IMR-90 (cell line): ENCODE results near the gene AGBL1. TPM values are rescaled to one million over a fixed set of nuclear protein-coding genes. Genes with fewer than 3 reads are reported as not detected.

Experiments
- ATAC-seq: fragments of 200-7000 bp; cut with Tn5 transposase; 2 replicates; pipeline ENCODE4 v1.9.1; 2020; ENCODE audit warnings: low read depth, mild to moderate bottlenecking, moderate library complexity
- BruUV-seq: library from RNA; stranded (reverse); fragments of 400-500 nt; replicated peaks from 2 replicates; lab custom pipeline; 2021; lab: Mats Ljungman, UMichigan
- CTCF ChIA-PET: fragments of 300-600 bp; formaldehyde crosslinking; extraction: SDS; loops from one replicate; lab custom pipeline; 2021; ENCODE audit warnings: antibody characterized with exemption; lab: Yijun Ruan, JAX
- POLR2A ChIA-PET: fragments of 300-600 bp; sonication (Branson Sonifier 250); formaldehyde crosslinking; loops from one replicate; lab custom pipeline; 2022; ENCODE audit warnings: antibody characterized with exemption; ENCODE audit not compliant: unreplicated experiment; lab: Charles Lee
- DNase-seq: peaks from one replicate; pipeline ENCODE4 v3.0.0; 2013
- H2AFZ ChIP-seq: replicated peaks from 2 replicates; pipeline ENCODE3; 2013; ENCODE audit warnings: low read length, mild to moderate bottlenecking; ENCODE audit not compliant: poor library complexity
- H2AK5ac ChIP-seq: 2 replicates; pipeline ENCODE4 v1.6.1; 2013; ENCODE audit warnings: low read depth, low read length, inconsistent platforms
- H2AK9ac ChIP-seq: replicated peaks from 2 replicates; pipeline ENCODE3; 2013; ENCODE audit warnings: mild to moderate bottlenecking, low read depth, low read length, moderate library complexity; ENCODE audit not compliant: poor library complexity
- H2BK120ac ChIP-seq: 2 replicates; pipeline ENCODE4 v1.6.1; 2013; ENCODE audit warnings: low read depth, low read length, inconsistent platforms
- H2BK15ac ChIP-seq: 3 replicates; pipeline ENCODE4 v1.6.1; 2013; ENCODE audit warnings: low read depth, low read length, inconsistent platforms
- H2BK20ac ChIP-seq: 2 replicates; pipeline ENCODE4 v1.6.1; 2013; ENCODE audit warnings: low read depth, mild to moderate bottlenecking, inconsistent platforms, low read length, moderate library complexity
- H2BK5ac ChIP-seq: 2 replicates; pipeline ENCODE4 v1.6.1; 2013; ENCODE audit warnings: mild to moderate bottlenecking, low read depth, low read length, inconsistent platforms; ENCODE audit not compliant: poor library complexity, severe bottlenecking
- H3K14ac ChIP-seq: replicated peaks from 2 replicates; pipeline ENCODE4 v1.6.1; 2013; ENCODE audit warnings: low read depth, low read length, inconsistent platforms
- H3K18ac ChIP-seq: 2 replicates; pipeline ENCODE4 v1.6.1; 2013; ENCODE audit warnings: low read depth, low read length, control low read depth
- H3K23ac ChIP-seq: 2 replicates; pipeline ENCODE4 v1.6.1; 2013; ENCODE audit warnings: low read depth, low read length, inconsistent platforms
- H3K27ac ChIP-seq: 2 replicates; pipeline ENCODE4 v1.5.1; 2013; ENCODE audit warnings: mild to moderate bottlenecking, control low read depth, low read length; ENCODE audit not compliant: insufficient read depth
- H3K27me3 ChIP-seq: 2 replicates; pipeline ENCODE4 v1.6.1; 2013; ENCODE audit warnings: low read length; ENCODE audit not compliant: control insufficient read depth, insufficient read depth
- H3K36me3 ChIP-seq: 2 replicates; pipeline ENCODE4 v1.6.1; 2013; ENCODE audit warnings: low read length, mixed read lengths; ENCODE audit not compliant: control insufficient read depth, insufficient read depth
- H3K4ac ChIP-seq: 2 replicates; pipeline ENCODE4 v1.6.1; 2013; ENCODE audit warnings: low read depth, low read length, inconsistent platforms
- H3K4me1 ChIP-seq: 2 replicates; pipeline ENCODE4 v1.6.1; 2013; ENCODE audit warnings: low read length, mixed read lengths; ENCODE audit not compliant: control insufficient read depth, insufficient read depth
- H3K4me2 ChIP-seq: 2 replicates; pipeline ENCODE4 v1.6.1; 2013; ENCODE audit warnings: low read depth, mild to moderate bottlenecking, control low read depth, low read length, moderate library complexity
- H3K4me3 ChIP-seq: 2 replicates; pipeline ENCODE4 v1.5.1; 2013; ENCODE audit warnings: low read depth, mild to moderate bottlenecking, control low read depth, low read length, moderate library complexity; ENCODE audit not compliant: insufficient read depth
- H3K56ac ChIP-seq: 2 replicates; pipeline ENCODE4 v1.6.1; 2013; ENCODE audit warnings: low read length, inconsistent platforms; ENCODE audit not compliant: insufficient read depth; ENCODE audit errors: extremely low read depth
- H3K79me1 ChIP-seq, 2 experiments: 2 replicates each; pipeline ENCODE4 v1.6.1; 2013; ENCODE audit warnings: low read length in 2 of 2, inconsistent platforms in 1 of 2, low read depth in 1 of 2
- H3K9ac ChIP-seq: 2 replicates; pipeline ENCODE4 v1.6.1; 2013; ENCODE audit warnings: low read depth, low read length, control low read depth
- H3K9me1 ChIP-seq: 2 replicates; pipeline ENCODE4 v1.6.1; 2013; ENCODE audit warnings: low read length, inconsistent platforms; ENCODE audit not compliant: insufficient read depth
- H3K9me3 ChIP-seq: 2 replicates; pipeline ENCODE4 v1.6.1; 2013; ENCODE audit warnings: low read length; ENCODE audit not compliant: control insufficient read depth, insufficient read depth
- H4K20me1 ChIP-seq: 2 replicates; pipeline ENCODE4 v1.6.1; 2013; ENCODE audit warnings: low read length, inconsistent platforms; ENCODE audit not compliant: insufficient read depth
- H4K5ac ChIP-seq: 2 replicates; pipeline ENCODE4 v1.6.1; 2013; ENCODE audit warnings: mild to moderate bottlenecking, low read depth, low read length, control low read depth
- H4K8ac ChIP-seq, 2 experiments: 2 replicates each; pipeline ENCODE4 v1.6.1; 2013; ENCODE audit warnings: low read depth in 2 of 2, low read length in 2 of 2, control low read depth in 1 of 2, inconsistent platforms in 1 of 2
- H4K91ac ChIP-seq: 2 replicates; pipeline ENCODE4 v1.6.1; 2013; ENCODE audit warnings: low read depth, low read length, inconsistent platforms; ENCODE audit not compliant: insufficient read depth
- BHLHE40 ChIP-seq: fragments of 150-350 bp; IDR thresholded peaks from 2 replicates; pipeline ENCODE4 v1.6.1; 2016; ENCODE audit warnings: mild to moderate bottlenecking, low read depth, low read length
- CEBPB ChIP-seq: IDR thresholded peaks from 2 replicates; pipeline ENCODE4 v1.6.1; 2012; ENCODE audit warnings: low read depth, low read length, improper control_type of control experiment
- CHD1 ChIP-seq: IDR thresholded peaks from 2 replicates; pipeline ENCODE4 v1.6.1; 2012; ENCODE audit warnings: low read depth, low read length, improper control_type of control experiment
- MAFK ChIP-seq: IDR thresholded peaks from 2 replicates; pipeline ENCODE4 v1.6.1; 2012; ENCODE audit warnings: low read depth, low read length, improper control_type of control experiment
- MAZ ChIP-seq: IDR thresholded peaks from 2 replicates; pipeline ENCODE4 v1.6.1; 2012; ENCODE audit warnings: low read depth, mild to moderate bottlenecking, low read length, improper control_type of control experiment, moderate library complexity, borderline replicate concordance
- NFE2L2 ChIP-seq: fragments of 150-350 bp; IDR thresholded peaks from 2 replicates; pipeline ENCODE4 v1.6.1; 2016; ENCODE audit warnings: low read depth, mild to moderate bottlenecking, low read length
- POLR2A ChIP-seq: IDR thresholded peaks from 2 replicates; pipeline ENCODE4 v1.6.1; 2012; ENCODE audit warnings: mild to moderate bottlenecking, low read depth, low read length
- RAD21 ChIP-seq: IDR thresholded peaks from 2 replicates; pipeline ENCODE4 v1.6.1; 2012; ENCODE audit warnings: low read length, improper control_type of control experiment
- RCOR1 ChIP-seq: IDR thresholded peaks from 2 replicates; pipeline ENCODE4 v1.6.1; 2012; ENCODE audit warnings: mild to moderate bottlenecking, low read length, improper control_type of control experiment; ENCODE audit not compliant: insufficient replicate concordance
- RFX5 ChIP-seq: IDR thresholded peaks from 2 replicates; pipeline ENCODE4 v1.8.0; 2012; ENCODE audit warnings: low read depth, mild to moderate bottlenecking, low read length, moderate library complexity
- WGBS, 2 experiments: methylation state at CpG; one replicate each; pipeline versions ENCODE4 v1.1.5 to v1.1.7; 2013; ENCODE audit warnings: missing lambda C conversion rate in 2 of 2; ENCODE audit not compliant: insufficient read length in 1 of 2; ENCODE audit errors: extremely low coverage in 2 of 2; 5-methylcytosine and 5-hydroxymethylcytosine counted together
- dilution Hi-C: fragments of 300-500 bp; cut with HindIII; formaldehyde crosslinking; loops from one replicate; pipeline ENCODE4 v1.14.3; 2018; ENCODE audit warnings: low sequenced_read_pairs; ENCODE audit not compliant: unreplicated experiment
- in situ Hi-C: fragments of 300-500 bp; cut with MboI; formaldehyde crosslinking; loops from 3 replicates; pipeline ENCODE4 v1.14.3; 2019; ENCODE audit warnings: low sequenced_read_pairs, inconsistent platforms, mixed read lengths
- intact Hi-C: fragments of 100-400 bp; cut with micrococcal nuclease; formaldehyde crosslinking; loops from 2 replicates; pipeline ENCODE4 v1.10.0; 2022
- polyA plus RNA-seq, 3 experiments: library from polyadenylated mRNA; depleted of rRNA; stranded (reverse); fragments of >200 nt; gene quantifications; 2 replicates each; pipeline ENCODE4 v1.2.3, GENCODE V29; 2012; ENCODE audit warnings: low replicate concordance in 1 of 3
- total RNA-seq: library from RNA; depleted of rRNA; stranded (reverse); fragments of >200 nt; gene quantifications from 2 replicates; pipeline ENCODE4 v1.2.3, GENCODE V29; 2012
- TF ChIP-seq, protein P1 (sequence below): fragments of 150-350 bp; IDR thresholded peaks from 2 replicates; pipeline ENCODE4 v1.6.1; 2017; ENCODE audit warnings: mild to moderate bottlenecking, antibody characterized with exemption, low read length, low read depth
- TF ChIP-seq, protein P2 (sequence below): conservative IDR thresholded peaks from 2 replicates; pipeline ENCODE4 v1.5.1; 2012; ENCODE audit warnings: mild to moderate bottlenecking, low read depth, low read length, improper control_type of control experiment

AGBL1 gene
- total and polyA plus RNA-seq, 2 of the 4 experiments (the other 2 are of a cell fraction), result not detected

DNA sequence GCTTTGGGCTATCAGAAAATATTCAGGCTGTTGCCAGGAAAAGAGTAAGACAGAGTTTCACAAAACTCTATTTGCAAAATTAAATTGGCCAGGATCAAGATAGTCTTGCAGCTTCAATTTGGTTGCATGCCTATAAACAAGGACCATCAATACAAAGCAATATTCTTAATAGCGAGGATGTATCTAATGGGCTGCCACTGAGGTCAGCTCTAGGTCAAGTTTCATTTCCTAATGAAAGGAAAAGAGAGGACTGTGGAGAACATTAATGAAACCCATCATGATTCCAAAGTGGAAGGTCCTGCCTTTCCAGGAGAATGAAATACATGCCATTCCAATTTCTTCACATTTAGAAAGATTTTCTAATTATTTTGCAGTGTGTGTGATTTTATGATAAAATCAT lies 273.5 kb downstream of the AGBL1 start:
- Histone ChIP-seq H3K36me3 (no peaks in the 10 kb centered on the region), H3K4me1 (no peaks in the 10 kb centered on the region), H2AK5ac (no peak overlapping the region), H3K18ac (no peak overlapping the region), H2AK9ac (no peak overlapping the region), H3K9ac (no peak overlapping the region), H2BK5ac (no peak overlapping the region), H2BK120ac (no peak overlapping the region), H4K91ac (no peak overlapping the region), H3K4ac (no peak overlapping the region), H3K9me3 (peaks cover 2% of the 10 kb centered on the region; the same call in 1 of the 2 replicates), H3K27ac (no peak overlapping the region), H3K14ac (no peak overlapping the region), H3K9me1 (no peaks in the 10 kb centered on the region), H3K4me3 (no peak overlapping the region), H4K8ac (no peak overlapping the region), H4K20me1 (no peaks in the 10 kb centered on the region), H3K23ac (no peak overlapping the region), H3K27me3 (no peaks in the 10 kb centered on the region), H2BK20ac (no peak overlapping the region), H2BK15ac (no peak overlapping the region), H4K5ac (no peak overlapping the region), H2AFZ (no peak overlapping the region), H3K56ac (no peak overlapping the region), H3K79me1 (no peaks in the 10 kb centered on the region), H3K4me2 (no peak overlapping the region)
- TF ChIP-seq, protein P1, sequence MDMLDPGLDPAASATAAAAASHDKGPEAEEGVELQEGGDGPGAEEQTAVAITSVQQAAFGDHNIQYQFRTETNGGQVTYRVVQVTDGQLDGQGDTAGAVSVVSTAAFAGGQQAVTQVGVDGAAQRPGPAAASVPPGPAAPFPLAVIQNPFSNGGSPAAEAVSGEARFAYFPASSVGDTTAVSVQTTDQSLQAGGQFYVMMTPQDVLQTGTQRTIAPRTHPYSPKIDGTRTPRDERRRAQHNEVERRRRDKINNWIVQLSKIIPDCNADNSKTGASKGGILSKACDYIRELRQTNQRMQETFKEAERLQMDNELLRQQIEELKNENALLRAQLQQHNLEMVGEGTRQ, result no peak
- TF ChIP-seq NFE2L2, result no peak
- TF ChIP-seq RFX5, result no peak
- TF ChIP-seq RAD21, result no peak
- no peak for TF ChIP-seq MAZ
- TF ChIP-seq BHLHE40, result no peak
- TF ChIP-seq RCOR1, result no peak
- TF ChIP-seq CEBPB, result no peak
- no peak for TF ChIP-seq POLR2A
- TF ChIP-seq CHD1, result no peak
- TF ChIP-seq, protein P2, sequence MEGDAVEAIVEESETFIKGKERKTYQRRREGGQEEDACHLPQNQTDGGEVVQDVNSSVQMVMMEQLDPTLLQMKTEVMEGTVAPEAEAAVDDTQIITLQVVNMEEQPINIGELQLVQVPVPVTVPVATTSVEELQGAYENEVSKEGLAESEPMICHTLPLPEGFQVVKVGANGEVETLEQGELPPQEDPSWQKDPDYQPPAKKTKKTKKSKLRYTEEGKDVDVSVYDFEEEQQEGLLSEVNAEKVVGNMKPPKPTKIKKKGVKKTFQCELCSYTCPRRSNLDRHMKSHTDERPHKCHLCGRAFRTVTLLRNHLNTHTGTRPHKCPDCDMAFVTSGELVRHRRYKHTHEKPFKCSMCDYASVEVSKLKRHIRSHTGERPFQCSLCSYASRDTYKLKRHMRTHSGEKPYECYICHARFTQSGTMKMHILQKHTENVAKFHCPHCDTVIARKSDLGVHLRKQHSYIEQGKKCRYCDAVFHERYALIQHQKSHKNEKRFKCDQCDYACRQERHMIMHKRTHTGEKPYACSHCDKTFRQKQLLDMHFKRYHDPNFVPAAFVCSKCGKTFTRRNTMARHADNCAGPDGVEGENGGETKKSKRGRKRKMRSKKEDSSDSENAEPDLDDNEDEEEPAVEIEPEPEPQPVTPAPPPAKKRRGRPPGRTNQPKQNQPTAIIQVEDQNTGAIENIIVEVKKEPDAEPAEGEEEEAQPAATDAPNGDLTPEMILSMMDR, result no peak
- no peak for TF ChIP-seq MAFK
- intact Hi-C loops (no loop called here), dilution Hi-C loops (no loop called here), in situ Hi-C loops (no loop called here)
- BruUV-seq, result no TSS peak
- no peak for DNase-seq
- CTCF ChIA-PET, result no interaction called here
- no peak for ATAC-seq
- POLR2A ChIA-PET, result no interaction called here
- whole genome bisulfite sequencing, 2 experiments, result no CpG with 5 or more reads among the region's 1 CpG
